HG02852 (cell line): ENCODE data around the gene FTO.

Source experiments
- ATAC-seq: cut with Tn5 transposase; IDR thresholded peaks from one replicate; pipeline ENCODE4 v1.9.1; 2021; ENCODE audit warnings: mild to moderate bottlenecking, moderate library complexity; ENCODE audit not compliant: unreplicated experiment

Gene FTO

DNA sequence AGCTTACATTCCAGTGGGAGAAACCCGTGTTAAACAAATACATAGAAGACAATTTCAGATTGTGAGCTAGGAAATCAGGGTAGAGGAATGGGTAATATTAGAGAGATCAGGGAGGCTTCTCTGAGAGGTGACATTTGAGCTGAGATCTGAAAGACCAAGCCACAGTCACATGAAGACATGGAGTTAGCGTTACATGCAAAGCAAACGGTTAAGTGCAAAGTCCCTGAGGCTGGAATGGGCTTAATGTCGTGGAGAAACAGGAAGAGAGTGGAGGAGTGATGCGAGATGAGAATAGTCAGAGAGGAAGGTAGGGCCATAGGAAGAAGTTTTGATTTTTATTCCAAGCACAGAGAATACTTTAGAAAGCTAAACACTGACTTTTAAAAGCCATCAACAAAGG lies 336.5 kb downstream of the FTO start:
- no peak for ATAC-seq

DNA sequence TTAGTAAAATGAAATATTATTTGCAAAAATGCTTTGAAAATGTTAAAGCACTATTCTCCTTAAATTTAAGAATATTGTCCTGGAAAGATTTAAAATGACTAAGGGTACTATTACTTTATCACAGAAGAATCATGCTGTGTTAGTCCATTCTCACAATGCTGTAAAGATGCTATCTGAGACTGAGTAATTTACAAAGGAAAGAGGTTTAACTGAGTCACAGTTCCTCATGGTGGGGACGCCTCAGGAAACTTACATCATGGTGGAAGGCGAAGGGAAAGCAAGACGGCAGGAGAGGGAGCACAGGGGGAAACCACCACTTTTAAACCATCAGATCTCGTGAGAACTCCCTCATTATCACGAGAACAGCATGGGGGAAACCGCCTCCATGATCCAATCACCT lies 337.0 kb downstream of the FTO start:
- ATAC-seq, result no peak

DNA sequence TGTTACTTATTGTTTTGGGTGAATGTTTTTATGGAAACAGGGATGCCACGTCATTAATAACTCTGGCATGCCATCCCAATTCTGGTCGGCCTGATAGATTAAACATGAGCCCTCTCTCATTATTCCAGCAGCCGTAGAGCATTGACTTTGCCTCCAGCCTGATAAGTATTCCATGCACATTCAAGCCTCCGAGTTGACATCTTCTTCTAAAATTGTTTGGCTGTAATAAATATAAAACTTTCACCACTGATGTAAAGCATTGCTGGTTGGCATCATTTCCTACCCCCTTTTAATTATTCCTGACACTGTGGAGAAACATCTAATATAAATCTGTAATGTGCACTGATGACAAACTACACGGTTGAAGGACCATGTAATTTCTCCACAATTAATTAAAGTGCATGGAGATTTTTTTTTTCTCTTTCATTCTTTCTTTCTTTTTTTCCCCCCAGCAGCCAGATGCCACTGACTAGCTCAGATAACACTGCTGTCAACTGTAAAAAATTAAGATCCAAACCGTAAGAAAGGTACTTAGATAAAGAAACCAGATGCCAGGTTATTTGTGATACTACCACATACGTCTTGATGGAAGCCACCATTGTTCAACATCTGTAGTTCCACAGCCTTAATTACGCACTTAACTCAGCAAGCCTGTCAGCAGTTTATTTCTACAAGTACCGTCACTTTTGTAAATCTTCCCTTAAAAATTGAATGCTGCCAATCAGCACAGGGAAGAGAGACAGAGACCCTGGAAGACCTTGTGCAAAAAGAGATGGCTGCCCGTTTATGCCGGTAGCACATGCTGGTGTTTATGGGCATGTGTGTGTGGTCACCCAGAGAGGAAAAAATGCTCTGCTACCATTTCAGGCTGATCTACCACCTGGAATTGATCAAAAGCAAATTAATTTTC lies 344.9 kb downstream of the FTO start:
- no peak for ATAC-seq

DNA sequence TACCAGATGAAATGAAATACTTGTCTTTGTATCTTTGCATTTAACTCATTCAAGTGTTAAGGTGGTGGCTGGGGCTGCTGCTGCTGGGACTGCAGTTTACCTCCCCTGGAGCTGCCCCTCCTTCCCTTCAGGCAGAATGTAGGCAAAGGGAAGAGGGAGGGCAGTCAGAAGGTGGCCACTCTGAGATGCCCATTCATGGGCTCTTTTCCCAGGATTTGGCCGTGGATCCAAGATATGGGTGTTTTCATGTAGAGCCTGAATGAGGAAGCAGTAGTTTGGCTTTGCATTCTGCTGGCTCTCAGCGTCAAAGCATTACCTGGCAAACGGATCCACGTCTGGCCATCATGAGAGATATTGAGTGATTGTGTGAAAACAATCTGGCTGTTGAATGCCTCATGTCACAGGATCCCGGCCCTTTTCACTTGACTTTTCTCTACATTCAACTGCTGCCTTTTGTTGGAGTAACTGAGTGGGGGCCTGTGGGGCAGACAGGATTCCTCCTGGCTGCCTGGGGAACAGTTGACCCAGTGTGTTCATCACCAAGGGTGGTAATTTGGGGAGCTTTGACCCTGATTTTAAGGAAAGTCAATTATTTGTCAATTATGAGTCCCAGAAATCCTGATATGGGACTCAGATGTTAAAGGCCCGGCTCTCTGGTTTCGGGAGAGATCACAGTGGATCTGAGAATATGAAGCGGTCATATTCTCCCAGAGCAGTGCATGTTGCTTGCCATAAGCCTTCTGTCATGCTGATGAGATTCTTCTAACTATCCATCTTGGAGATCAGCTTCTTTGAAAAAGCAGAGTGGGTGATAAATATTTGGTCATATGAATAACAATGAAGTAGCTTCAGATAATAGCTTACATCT lies 345.9 kb downstream of the FTO start:
- ATAC-seq, result no peak

DNA sequence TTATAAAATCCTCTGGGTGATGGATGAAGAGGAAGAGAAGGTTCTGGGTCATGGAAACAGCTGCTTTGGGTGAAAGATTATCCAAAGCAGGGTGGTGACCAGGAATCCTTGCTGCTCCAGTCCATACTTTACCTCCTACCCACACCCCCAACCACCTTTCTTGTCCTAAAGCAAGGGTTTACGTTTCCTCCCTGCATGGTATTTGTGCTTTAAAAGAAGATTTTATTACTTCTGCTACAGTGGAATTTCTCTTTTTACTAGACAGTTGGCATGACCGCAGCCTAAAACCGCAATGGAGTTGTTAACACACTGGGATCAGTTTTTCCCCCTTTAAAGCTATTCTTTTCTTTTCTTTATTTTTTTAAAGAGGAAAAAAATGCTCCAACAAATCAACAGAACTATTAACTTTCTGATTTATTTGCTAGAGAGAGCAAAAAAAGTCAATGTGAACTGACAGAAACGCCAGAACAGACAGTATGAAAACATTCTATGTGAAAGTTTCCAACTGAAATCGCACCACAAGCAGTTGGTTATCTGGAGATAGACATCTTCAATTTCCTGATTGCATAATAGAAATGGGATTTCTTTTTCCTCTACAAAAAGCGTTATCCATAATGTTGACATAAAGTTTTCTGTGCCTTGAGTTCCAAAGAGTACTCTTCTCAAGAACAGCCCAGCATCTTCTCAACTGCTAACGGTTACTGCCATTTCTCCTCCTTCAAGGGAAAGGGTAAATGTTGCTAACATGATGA lies 346.7 kb downstream of the FTO start:
- ATAC-seq, result no peak

DNA sequence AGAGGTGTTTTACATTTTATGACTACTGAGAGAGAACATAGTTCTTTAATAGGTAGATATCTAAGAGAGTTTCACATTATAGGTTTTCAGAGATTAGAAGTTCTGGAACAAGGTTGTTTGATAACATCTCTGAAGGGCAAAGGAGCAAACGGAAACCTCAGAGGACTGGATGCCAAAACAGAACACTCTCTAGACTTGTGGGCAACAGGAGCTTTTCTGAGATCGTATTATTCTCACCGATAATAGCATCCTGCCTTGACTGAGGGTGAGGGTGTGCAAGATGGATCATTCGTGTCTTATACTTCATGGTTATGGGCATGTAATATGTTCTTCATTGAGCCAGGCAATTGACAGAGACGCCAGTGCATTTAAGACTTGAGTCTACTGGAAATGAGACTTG lies 347.9 kb downstream of the FTO start:
- no peak for ATAC-seq

DNA sequence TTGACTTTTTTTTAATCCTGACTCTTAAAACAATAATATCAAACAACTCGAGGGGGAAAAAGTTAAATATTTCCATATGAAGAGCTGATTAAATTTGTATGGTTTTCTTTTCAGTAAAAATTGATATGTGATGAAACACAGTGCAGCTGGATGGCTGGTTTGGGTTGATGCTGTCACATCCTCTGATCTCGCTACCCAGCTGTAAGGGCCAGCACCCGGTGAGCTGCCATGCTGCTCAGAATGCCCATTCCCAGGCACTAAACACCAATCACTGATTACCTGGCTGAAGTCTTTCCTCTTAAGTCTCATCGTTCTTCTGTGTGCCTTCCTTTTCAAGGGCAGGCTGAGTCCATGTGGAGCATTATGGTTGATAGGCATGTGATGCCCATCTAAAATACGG lies 348.3 kb downstream of the FTO start:
- no peak for ATAC-seq

DNA sequence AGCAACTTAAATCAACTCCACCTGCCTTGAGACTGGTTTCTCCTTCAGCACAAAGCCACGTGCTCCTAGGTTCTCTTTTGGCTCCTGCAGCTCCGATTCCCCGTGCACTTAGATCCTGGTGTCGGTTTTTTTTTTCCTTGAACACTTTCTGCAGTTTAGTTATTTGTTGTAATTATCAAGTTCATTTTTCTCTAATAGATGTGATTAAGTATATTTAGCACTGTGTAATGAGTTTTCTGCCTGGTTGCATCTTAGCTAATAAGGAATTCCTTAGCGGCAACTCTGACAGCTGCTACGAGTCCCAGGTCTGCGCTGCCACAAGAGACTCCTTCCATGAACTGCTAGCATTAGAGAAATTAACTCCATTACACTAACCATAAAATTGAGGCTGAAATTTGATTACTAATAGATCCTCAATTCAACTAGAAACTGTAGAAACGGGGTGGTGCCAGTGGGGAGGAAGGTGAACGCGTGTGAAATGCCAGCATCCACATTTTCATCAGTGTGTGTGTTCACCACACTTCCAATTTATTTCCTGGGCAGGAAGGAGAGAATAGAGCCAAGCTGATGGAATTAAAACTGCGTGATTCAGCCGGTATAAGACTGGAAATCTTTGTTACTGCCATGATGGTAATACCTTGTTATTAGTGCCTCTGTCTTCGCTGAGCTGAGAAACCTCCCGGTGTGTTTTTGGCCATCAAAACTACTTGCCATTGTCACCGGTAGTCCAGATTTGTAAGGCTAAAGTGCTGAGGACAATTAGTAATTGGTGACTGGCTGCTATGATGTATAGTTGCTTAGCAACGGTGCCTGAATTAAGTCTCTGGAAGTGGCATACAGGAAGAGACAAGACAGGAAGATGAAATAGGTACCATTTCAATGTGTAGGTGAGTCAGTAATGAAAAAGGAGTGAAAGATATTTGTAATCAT lies 350.2 kb downstream of the FTO start:
- ATAC-seq, result no peak

DNA sequence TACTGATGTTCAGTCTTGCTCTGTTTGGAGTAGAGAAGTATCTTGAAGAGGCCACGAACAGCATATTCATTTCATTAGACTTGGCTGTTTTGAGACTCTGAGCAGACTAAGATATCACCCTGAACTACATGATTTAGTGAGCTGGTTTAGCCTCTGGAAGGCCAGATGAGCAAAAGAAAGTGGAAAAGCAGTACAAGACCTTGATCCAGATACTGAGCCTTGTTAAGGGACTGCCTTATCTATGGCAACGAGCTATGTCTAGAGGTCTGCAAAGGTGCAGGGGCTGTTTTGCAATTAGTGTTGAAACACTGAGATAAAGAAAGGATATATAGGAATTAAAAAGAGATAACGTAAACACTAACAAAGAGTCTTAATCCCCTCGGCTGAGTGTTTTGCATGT lies 351.2 kb downstream of the FTO start:
- ATAC-seq, result no peak

DNA sequence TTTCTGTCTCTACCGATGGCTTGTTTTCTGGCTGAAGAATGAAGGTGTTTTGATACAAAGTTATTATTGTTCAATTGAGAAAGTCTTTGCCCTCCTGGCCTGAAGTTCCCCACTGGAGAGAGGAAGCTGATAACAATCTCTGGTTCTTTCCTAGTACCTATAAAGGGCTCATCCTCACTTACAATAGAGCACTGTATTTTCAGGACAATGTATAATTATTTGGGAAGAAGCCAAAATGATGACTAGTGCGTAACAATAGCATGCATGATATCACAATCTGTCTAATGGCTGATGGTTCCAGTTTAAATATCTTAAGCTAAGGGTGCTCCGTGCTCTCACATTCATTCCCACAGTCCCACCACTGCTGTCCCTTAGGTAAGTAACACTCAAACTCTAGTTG lies 351.9 kb downstream of the FTO start:
- ATAC-seq, result no peak

DNA sequence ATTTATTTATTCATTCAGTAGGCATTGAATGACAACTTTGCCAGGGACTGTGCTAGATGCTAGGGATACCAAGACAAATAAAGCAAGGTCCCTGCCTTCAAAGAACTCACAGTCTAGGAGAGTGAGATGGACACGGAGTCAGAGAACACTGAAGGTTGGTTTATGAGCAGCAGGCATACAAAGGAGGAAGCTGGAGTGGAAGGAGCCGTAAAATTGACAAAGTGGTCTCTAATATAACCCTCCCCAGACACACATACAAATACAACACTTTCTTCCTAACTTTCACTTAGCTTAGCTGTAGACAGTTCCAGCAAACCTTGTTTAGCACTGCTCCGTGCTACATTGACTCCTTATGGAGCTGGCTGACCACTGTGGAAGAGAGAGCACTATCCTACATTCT lies 353.0 kb downstream of the FTO start:
- ATAC-seq, result no peak

DNA sequence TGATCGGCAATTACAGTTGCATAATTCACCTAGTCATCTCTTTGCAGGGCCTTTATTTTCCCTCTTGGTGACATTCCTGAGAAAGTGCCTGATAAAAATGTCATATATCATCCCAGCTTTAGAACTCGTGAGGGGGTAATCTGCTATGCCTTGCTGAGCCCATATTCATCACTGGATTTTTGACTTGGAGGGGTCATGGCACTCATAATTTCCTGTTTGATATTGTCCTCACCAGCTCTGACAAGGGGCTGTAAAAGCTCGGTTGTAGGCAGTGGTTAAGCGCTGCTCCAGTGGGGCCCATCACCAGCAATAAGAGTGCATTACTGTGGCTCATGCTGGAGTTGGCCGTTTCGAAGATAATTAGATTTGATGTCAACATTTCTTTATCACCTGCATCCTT lies 355.4 kb downstream of the FTO start:
- no peak for ATAC-seq

DNA sequence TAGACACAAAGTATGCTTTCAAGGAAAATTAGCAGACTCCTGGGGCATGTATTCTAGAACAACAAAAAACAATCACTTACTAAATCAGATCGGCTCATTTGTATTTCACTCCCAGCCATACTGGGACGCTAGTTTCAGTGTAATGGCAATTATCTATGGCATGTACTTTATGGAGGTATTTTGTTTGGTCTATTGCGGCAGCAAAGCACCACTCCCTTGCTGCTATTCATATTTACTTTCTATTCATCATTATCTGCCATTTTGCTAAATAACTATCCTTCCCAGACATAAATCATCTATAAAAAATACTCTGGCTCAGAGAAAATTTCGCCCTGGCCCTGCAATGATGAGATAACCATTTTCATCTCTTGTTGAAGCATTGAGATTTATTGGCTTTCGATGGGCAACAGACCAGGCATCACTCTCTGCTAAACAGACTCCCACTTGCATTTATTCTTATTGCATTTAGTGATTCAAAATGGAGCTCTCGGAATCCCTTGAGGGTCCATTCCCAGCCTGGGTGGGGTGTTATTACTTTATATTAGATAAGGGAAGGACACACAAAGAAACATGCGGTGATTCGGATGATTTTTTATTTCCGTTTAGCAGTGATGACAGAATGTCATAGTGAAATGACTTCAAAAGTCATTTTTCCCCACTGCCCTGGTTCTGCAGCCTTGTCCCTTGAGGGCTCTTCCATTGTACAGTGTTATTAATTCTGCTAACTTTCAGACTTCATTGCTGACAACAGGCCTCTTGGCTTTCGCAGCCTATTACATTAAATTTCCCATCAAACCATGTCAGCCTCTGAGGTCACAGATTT lies 356.9 kb downstream of the FTO start:
- ATAC-seq, result no peak

DNA sequence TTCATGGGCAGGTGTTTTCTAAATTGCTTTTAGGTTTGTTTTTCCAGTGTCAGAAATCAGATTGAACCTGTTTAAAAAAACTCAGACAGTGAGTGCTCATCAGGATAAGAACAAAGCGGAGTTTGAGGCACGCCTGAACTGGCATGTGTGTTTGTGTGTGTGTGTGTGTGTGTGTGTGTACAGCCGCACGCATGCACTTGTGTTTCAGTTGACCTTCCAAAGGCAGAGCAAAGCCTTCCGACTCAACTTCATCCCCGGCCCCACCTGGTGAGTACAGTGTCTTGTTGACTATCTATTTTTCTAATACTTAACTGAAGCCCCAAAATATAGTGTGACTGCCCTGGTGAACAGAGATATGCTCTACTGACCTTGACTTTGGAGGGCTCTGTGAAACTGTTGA lies 357.5 kb downstream of the FTO start:
- ATAC-seq, result no peak

DNA sequence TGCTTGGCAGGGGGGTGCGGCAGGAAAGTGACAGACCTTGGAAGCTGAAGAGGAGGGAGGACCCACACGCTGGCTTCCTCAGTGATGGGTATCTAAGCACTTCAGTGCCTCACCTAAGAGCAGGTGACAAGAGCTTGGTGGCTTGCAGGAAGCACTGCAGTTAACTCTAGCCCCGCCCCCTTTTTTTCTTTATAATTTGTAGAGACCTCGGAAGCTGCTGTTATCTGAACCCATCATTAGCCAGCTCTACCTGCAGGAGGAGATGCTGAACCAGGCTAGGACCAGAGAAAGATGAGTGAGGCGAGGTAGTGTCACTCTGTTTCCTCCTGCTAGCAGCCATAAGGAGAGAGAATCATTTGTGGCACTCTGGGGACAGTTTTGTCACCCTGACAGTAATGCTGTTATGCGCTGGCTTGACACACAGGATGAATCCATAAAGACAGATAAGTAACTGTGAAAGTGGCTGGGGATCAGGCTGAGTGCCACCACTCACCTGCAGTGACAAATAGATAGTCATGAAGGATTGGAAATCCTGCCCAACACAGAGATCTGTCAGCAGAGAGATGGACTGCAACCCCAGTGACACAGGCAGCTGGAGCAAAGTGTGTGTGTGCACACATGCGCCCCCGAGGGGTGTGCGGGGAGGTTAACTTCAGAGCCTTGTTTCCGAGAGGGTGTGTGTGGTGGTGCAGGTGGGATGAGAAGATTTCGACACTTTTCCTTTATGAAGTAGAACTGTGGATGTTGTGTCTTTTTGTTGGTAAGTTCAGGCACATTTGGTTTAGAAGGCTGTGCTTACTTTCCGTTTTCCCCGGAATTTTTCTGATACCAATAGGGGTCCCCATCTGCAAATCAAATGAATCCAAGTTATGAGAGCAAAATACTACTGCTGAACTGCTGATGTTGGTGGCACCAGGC lies 358.7 kb downstream of the FTO start:
- no peak for ATAC-seq

DNA sequence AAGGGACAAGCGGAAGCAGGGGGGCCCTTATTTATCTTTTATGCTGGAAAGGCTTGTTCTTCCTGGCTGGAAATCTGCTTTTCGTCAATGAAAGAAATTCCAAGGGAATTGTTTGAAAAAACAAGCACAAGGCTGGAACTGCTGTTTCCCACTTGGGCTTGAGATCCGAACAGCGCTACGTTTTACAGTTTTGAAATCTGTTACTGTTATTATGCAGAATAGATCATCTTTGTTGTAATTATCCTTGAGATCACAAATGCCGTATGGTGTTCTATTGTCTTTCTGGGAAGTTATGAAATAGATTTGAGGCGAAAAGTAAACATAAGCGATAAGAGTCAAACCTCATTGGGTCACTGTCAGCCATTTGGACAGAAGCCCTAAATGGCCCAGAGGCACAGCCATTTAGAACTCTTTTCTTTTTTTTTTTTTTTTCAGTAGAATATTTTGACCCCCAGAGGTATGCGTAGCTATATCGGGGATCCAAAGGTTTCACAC lies 359.4 kb downstream of the FTO start:
- no peak for ATAC-seq

DNA sequence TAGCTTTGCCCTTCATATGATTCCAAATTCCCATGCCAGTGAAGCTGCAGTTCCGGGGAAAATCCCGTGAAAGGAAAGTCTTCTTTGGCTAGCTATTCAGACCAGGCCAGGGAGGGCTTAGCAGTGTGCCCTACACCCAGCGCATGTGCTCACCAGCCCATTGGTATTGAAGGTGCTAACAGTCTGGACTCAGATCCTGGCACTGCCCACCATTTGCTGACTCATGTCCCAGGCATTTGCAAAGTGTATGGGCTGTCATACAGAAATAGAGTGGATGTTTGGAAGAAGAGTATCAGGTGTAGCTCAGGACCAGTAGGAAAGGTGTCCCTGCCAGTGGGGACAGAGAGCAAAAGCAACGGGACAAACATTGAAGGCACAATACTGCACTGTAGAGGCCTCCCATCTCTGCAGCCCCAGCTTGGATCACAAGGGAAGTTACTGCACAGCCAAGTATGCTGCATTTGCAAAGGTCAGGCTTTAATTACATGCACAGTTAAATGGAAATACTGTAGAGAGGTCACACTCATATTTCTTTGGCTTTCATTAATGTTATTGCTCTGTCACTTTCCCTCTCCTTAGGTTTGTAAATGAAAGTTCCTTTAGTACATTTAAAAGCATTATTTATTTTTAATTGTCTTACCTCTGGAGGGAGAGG lies 362.6 kb downstream of the FTO start:
- no peak for ATAC-seq
